GM18520 (cell line): ENCODE results near the gene IARS1.

Source experiments
- ATAC-seq: cut with Tn5 transposase; IDR thresholded peaks from one replicate; pipeline ENCODE4 v1.9.1; 2021; ENCODE audit not compliant: unreplicated experiment

IARS1 gene

DNA sequence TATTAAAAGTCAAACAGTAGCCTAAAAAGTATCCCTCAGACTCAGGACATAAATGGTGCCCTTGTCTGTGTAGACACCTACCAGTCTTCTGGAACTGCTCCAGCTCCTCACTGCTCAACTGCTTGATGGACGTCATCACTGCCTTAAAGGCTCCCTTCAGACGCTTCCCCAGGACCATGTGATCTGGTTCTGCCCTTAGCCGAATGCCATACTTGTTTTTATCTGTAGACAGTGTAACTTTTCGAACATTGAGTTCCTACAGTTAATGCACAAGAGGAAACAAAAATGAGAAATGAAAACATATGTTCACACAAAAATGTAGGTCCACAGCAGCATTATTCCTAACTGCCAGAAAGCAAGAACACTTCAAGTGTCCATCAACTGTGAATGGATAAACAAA, 46.2 kb downstream of the IARS1 start:
- no peak for ATAC-seq

DNA sequence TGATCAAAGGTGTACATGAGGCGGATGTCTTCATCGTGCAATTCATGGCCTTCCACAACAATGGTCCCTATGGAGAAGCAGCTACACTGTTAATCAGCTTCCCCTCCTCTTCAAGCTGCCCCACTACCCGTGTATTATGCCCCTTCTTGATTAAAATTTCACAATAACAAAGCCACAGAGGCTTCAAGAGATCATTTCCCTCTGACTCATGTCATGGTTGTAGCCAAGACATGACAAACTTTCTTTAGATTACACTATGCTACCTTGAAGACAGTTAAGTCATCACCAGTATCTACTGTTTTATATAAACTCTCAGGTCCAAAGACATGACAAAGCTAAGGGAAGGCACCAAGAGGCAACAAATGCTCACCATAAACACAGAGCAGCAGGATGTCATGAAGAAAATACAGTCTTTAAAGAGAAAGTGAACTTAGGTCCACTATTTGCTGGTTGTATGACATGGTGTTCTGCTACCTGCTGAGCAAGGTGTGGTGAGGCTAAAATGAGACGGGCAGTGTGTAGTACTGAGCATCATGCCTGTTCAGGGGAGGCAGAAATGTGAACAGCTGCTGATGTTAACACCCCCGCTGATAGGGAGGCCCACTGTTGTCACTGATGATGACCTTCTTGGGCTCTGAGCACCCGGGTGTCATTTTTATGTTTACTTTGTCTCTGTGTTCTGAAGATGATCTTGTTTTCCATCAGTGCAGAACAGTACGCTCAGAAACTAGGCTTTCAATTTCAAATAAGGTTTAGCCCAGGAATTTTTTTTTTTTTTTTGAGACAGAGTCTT, 48.3 kb downstream of the IARS1 start:
- no peak for ATAC-seq
